B cell (primary cell): ENCODE data around the gene AOC1. TPM values are rescaled to one million over a fixed set of nuclear protein-coding genes. Genes with fewer than 3 reads are reported as not detected.

ENCODE experiments used
- ATAC-seq: fragments of 200-7000 bp; cut with Tn5 transposase; one replicate; pipeline ENCODE4 v1.10.0; 2021; ENCODE audit warnings: low read depth, mild to moderate bottlenecking, moderate number of reproducible peaks, moderate library complexity
- CTCF ChIA-PET: fragments of 350-600 bp; sonication (Branson Sonifier 250); formaldehyde crosslinking; loops from one replicate; lab custom pipeline; 2021; ENCODE audit warnings: antibody characterized with exemption, inconsistent platforms; lab: Charles Lee
- POLR2A ChIA-PET: fragments of 350-600 bp; sonication (Branson Sonifier 250); formaldehyde crosslinking; loops from one replicate; lab custom pipeline; 2021; ENCODE audit warnings: antibody characterized with exemption; lab: Charles Lee
- DNase-seq: peaks from one replicate; pipeline ENCODE4 v3.0.0; 2013
- H2AFZ ChIP-seq: 2 replicates; pipeline ENCODE4 v1.6.1; 2012; ENCODE audit warnings: mild to moderate bottlenecking, low read depth, low read length; ENCODE audit not compliant: insufficient read depth, poor library complexity, severe bottlenecking
- H3K27ac ChIP-seq, 2 donors: 1 replicate in 1 of 2; 2 replicates in 1 of 2; pipeline ENCODE4 v1.5.1; 2012 to 2013; ENCODE audit warnings: low read length in 2 of 2, mild to moderate bottlenecking in 2 of 2, moderate library complexity in 1 of 2
- H3K27me3 ChIP-seq, 4 experiments: fragments of 200-600 bp in 1 of 4; sonication (generic) in 1 of 4; replicated peaks in 1 of 4; 1 replicate in 2 of 4; 2 replicates in 2 of 4; pipeline versions ENCODE4 v1.6.1 to v1.7.0; 2013 to 2016; ENCODE audit warnings: low read length in 3 of 4, mild to moderate bottlenecking in 2 of 4, mixed read lengths in 1 of 4, moderate library complexity in 1 of 4; ENCODE audit not compliant: insufficient read depth in 4 of 4, control insufficient read depth in 3 of 4; ENCODE audit errors: control extremely low read depth in 1 of 4
- H3K36me3 ChIP-seq, 2 experiments: replicated peaks in 1 of 2; 1 replicate in 1 of 2; 2 replicates in 1 of 2; pipeline versions ENCODE4 v1.6.1 to v1.7.1; 2013; ENCODE audit warnings: low read length in 1 of 2; ENCODE audit not compliant: insufficient read depth in 2 of 2, control insufficient read depth in 1 of 2; ENCODE audit errors: control extremely low read depth in 1 of 2, extremely low read depth in 1 of 2
- H3K4me1 ChIP-seq, 2 donors: fragments of 200-600 bp in 1 of 2; sonication (generic) in 1 of 2; 1 replicate in 1 of 2; 2 replicates in 1 of 2; pipeline versions ENCODE4 v1.5.1 to v1.6.1; 2013 to 2017; ENCODE audit warnings: low read length in 2 of 2; ENCODE audit not compliant: control insufficient read depth in 2 of 2, insufficient read depth in 2 of 2
- H3K4me2 ChIP-seq: replicated peaks from 2 replicates; pipeline ENCODE3; 2012; ENCODE audit warnings: mild to moderate bottlenecking, low read depth, low read length; ENCODE audit not compliant: poor library complexity, severe bottlenecking
- H3K4me3 ChIP-seq, 5 experiments: fragments of 200-600 bp in 1 of 5; sonication (generic) in 1 of 5; 1 replicate in 3 of 5; 2 replicates in 2 of 5; pipeline versions ENCODE4 v1.5.1 to v1.7.0; 2011 to 2016; ENCODE audit warnings: low read length in 4 of 5, mild to moderate bottlenecking in 4 of 5, low read depth in 2 of 5, control low read depth in 1 of 5, moderate library complexity in 1 of 5; ENCODE audit not compliant: insufficient read depth in 1 of 5; ENCODE audit errors: control extremely low read depth in 1 of 5, extremely low read depth in 1 of 5
- H3K79me2 ChIP-seq: fragments of 200-600 bp; sonication (generic); one replicate; pipeline ENCODE4 v1.6.0; 2016; ENCODE audit warnings: low read length; ENCODE audit not compliant: control insufficient read depth, insufficient read depth
- H3K9ac ChIP-seq: fragments of 200-600 bp; sonication (generic); 2 replicates; pipeline ENCODE4 v1.6.1; 2017; ENCODE audit warnings: mild to moderate bottlenecking, low read length, moderate library complexity
- H3K9me3 ChIP-seq, 3 donors: one replicate each; pipeline versions ENCODE4 v1.6.1 to v1.7.1; 2013; ENCODE audit warnings: low read length in 2 of 3; ENCODE audit not compliant: control insufficient read depth in 2 of 3, insufficient read depth in 1 of 3; ENCODE audit errors: control extremely low read depth in 1 of 3
- H4K20me1 ChIP-seq: 2 replicates; pipeline ENCODE4 v1.6.0; 2012; ENCODE audit warnings: mild to moderate bottlenecking, low read length; ENCODE audit not compliant: insufficient read depth, control insufficient read depth, poor library complexity, severe bottlenecking
- H3K27ac Mint-ChIP-seq: one replicate; pipeline ENCODE4 v1.8.0; 2021; ENCODE audit warnings: mixed read lengths
- H3K27me3 Mint-ChIP-seq: one replicate; pipeline ENCODE4 v1.8.0; 2021; ENCODE audit warnings: mixed read lengths
- H3K4me1 Mint-ChIP-seq: one replicate; pipeline ENCODE4 v1.8.0; 2021; ENCODE audit warnings: mixed read lengths
- H3K4me3 Mint-ChIP-seq: one replicate; pipeline ENCODE4 v1.8.0; 2021; ENCODE audit warnings: mixed read lengths
- H3K9me3 Mint-ChIP-seq: one replicate; pipeline ENCODE4 v1.8.0; 2022; ENCODE audit warnings: mixed read lengths; ENCODE audit not compliant: insufficient read depth
- CTCF ChIP-seq: fragments of 200-600 bp; IDR thresholded peaks from one replicate; pipeline ENCODE4 v1.8.0; 2022; ENCODE audit warnings: antibody characterized with exemption, mild to moderate bottlenecking
- EZH2 ChIP-seq: IDR thresholded peaks from 2 replicates; pipeline ENCODE4 v1.6.1; 2012; ENCODE audit warnings: borderline replicate concordance, low read depth, mild to moderate bottlenecking, moderate library complexity, low read length; ENCODE audit not compliant: insufficient read depth, poor library complexity, severe bottlenecking
- WGBS: methylation state at CpG from one replicate; pipeline ENCODE4 v1.1.5; 2013; ENCODE audit warnings: missing lambda C conversion rate; ENCODE audit not compliant: insufficient coverage; 5-methylcytosine and 5-hydroxymethylcytosine counted together
- intact Hi-C: fragments of 100-400 bp; cut with micrococcal nuclease; formaldehyde crosslinking; loops from one replicate; pipeline ENCODE4 v1.10.0; 2022
- polyA plus RNA-seq: library from polyadenylated mRNA; depleted of rRNA; stranded (reverse); fragments of >200 nt; gene quantifications from 2 replicates; pipeline ENCODE4 v1.2.3, GENCODE V29; 2012
- total RNA-seq, 2 donors: library from RNA; stranded (reverse); fragments of 120-200 nt in 1 of 2; gene quantifications; 1 replicate in 1 of 2; 2 replicates in 1 of 2; pipeline versions ENCODE4 v1.2.3 to v1.2.4, GENCODE V29; 2013 to 2022

AOC1 gene
- total and polyA plus RNA-seq, 2 donors (not counting 1 experiment from before 2014, with no cell fraction given) = 0.07 TPM; not detected in 1

- Histone ChIP-seq H3K27me3 (peaks cover 0 to 9% (median 1%) of the 10 kb centered on the region in 4 experiments), H3K4me1 (no peaks in the 10 kb centered on the region), H2AFZ (no peak overlapping the region), H4K20me1 (no peaks in the 10 kb centered on the region), H3K4me2 (no peak overlapping the region), H3K4me3 (no peak overlapping the region), H3K36me3 (no peaks in the 10 kb centered on the region), H3K9ac (no peak overlapping the region), H3K79me2 (no peaks in the 10 kb centered on the region), H3K9me3 (no peaks in the 10 kb centered on the region), H3K27ac (no peak overlapping the region)
- ATAC-seq = no peak
- Mint-ChIP-seq H3K4me3 (no peak overlapping the region), H3K9me3 (no peaks in the 10 kb centered on the region), H3K27ac (no peak overlapping the region), H3K27me3 (peaks cover 19% of the 10 kb centered on the region), H3K4me1 (no peaks in the 10 kb centered on the region)
- no peak for TF ChIP-seq EZH2
- no peak for DNase-seq
- POLR2A ChIA-PET = no interaction called here
- WGBS = 97% methylated on average over 6 of the region's 9 CpGs
- intact Hi-C loops = no loop called here
- CTCF ChIA-PET = no interaction called here
Observed at GRCh38 chr7:150855476-150856302, 3.4 kb downstream of the AOC1 start.

- no peak overlapping the region for H3K27ac ChIP-seq
- no peaks in the 10 kb centered on the region for H3K9me3 ChIP-seq
- POLR2A ChIA-PET = no interaction called here
- no peak overlapping the region for H3K9ac ChIP-seq
- Mint-ChIP-seq H3K9me3 (no peaks in the 10 kb centered on the region), H3K4me1 (no peaks in the 10 kb centered on the region), H3K4me3 (no peak overlapping the region), H3K27me3 (peaks cover 12% of the 10 kb centered on the region), H3K27ac (no peak overlapping the region)
- no peak for ATAC-seq
- CTCF ChIA-PET = no interaction called here
- H2AFZ ChIP-seq = no peak overlapping the region
- H3K36me3 ChIP-seq = no peaks in the 10 kb centered on the region
- TF ChIP-seq EZH2 (no peak), CTCF (no peak)
- intact Hi-C loops = no loop called here
- WGBS = 93% methylated on average over 23 of the region's 26 CpGs
- H4K20me1 ChIP-seq = no peaks in the 10 kb centered on the region
- DNase-seq = no peak
- H3K4me1 ChIP-seq = no peaks in the 10 kb centered on the region
- no peak overlapping the region for H3K4me3 ChIP-seq
- no peak overlapping the region for H3K4me2 ChIP-seq
- H3K79me2 ChIP-seq = no peaks in the 10 kb centered on the region
- peaks cover 0 to 9% (median 0%) of the 10 kb centered on the region in 4 experiments for H3K27me3 ChIP-seq
Observed at GRCh38 chr7:150856303-150857275, 4.3 kb downstream of the AOC1 start.
